Mesendoderm (in vitro differentiated cells): ENCODE measurements around the gene PER2.

Experiments used
- DNase-seq: peaks from one replicate; pipeline ENCODE4 v3.0.0; 2013
- H2AK5ac ChIP-seq: 2 replicates; pipeline ENCODE4 v1.6.1; 2013; ENCODE audit warnings: low read length, inconsistent platforms
- H2BK120ac ChIP-seq: 2 replicates; pipeline ENCODE4 v1.6.1; 2013; ENCODE audit warnings: low read depth, mild to moderate bottlenecking, low read length, moderate library complexity, mixed read lengths
- H2BK15ac ChIP-seq: replicated peaks from 2 replicates; pipeline ENCODE4 v1.6.1; 2013; ENCODE audit warnings: low read depth, mild to moderate bottlenecking, moderate library complexity
- H2BK5ac ChIP-seq: 2 replicates; pipeline ENCODE4 v1.6.1; 2013; ENCODE audit warnings: low read length, inconsistent platforms
- H3K18ac ChIP-seq: 2 replicates; pipeline ENCODE4 v1.6.1; 2013; ENCODE audit warnings: mild to moderate bottlenecking, low read length, mixed read lengths
- H3K23ac ChIP-seq: one replicate; pipeline ENCODE4 v1.6.1; 2013; ENCODE audit warnings: low read length
- H3K27ac ChIP-seq: 2 replicates; pipeline ENCODE4 v1.5.1; 2013; ENCODE audit warnings: low read depth, mild to moderate bottlenecking, inconsistent platforms, low read length, moderate library complexity
- H3K27me3 ChIP-seq: 2 replicates; pipeline ENCODE4 v1.6.1; 2013; ENCODE audit warnings: low read length, control low read depth, mild to moderate bottlenecking, inconsistent platforms; ENCODE audit not compliant: insufficient read depth, poor library complexity
- H3K36me3 ChIP-seq: 2 replicates; pipeline ENCODE4 v1.6.1; 2013; ENCODE audit warnings: low read length, inconsistent platforms; ENCODE audit not compliant: control insufficient read depth, insufficient read depth
- H3K4ac ChIP-seq: one replicate; pipeline ENCODE4 v1.6.1; 2013; ENCODE audit warnings: low read depth, mild to moderate bottlenecking, low read length, moderate library complexity
- H3K4me1 ChIP-seq: 2 replicates; pipeline ENCODE4 v1.6.1; 2013; ENCODE audit warnings: low read depth, low read length, inconsistent platforms; ENCODE audit not compliant: control insufficient read depth
- H3K4me2 ChIP-seq: 2 replicates; pipeline ENCODE4 v1.6.1; 2013; ENCODE audit warnings: low read length
- H3K4me3 ChIP-seq: 2 replicates; pipeline ENCODE4 v1.5.1; 2013; ENCODE audit warnings: mild to moderate bottlenecking, low read length
- H3K56ac ChIP-seq: one replicate; pipeline ENCODE4 v1.6.1; 2013; ENCODE audit warnings: low read length
- H3K79me1 ChIP-seq: 2 replicates; pipeline ENCODE4 v1.6.1; 2013; ENCODE audit warnings: low read length, inconsistent platforms
- H3K79me2 ChIP-seq: 2 replicates; pipeline ENCODE4 v1.6.1; 2013; ENCODE audit warnings: mild to moderate bottlenecking, low read length; ENCODE audit not compliant: control insufficient read depth, insufficient read depth
- H3K9ac ChIP-seq: 2 replicates; pipeline ENCODE4 v1.6.1; 2013; ENCODE audit warnings: low read length, inconsistent platforms
- H4K5ac ChIP-seq: one replicate; pipeline ENCODE4 v1.6.1; 2013; ENCODE audit warnings: low read length
- H4K8ac ChIP-seq: one replicate; pipeline ENCODE4 v1.6.1; 2013; ENCODE audit warnings: low read depth, mild to moderate bottlenecking, control low read depth, low read length, moderate library complexity
- WGBS: extraction: QIAGEN DNeasy Blood & Tissue Kit; methylation state at CpG from one replicate; pipeline ENCODE4 v1.1.7; 2013; ENCODE audit warnings: low lambda C conversion rate, missing lambda C conversion rate; ENCODE audit not compliant: insufficient coverage; ENCODE audit errors: extremely low coverage; 5-methylcytosine and 5-hydroxymethylcytosine counted together

The PER2 gene

DNA sequence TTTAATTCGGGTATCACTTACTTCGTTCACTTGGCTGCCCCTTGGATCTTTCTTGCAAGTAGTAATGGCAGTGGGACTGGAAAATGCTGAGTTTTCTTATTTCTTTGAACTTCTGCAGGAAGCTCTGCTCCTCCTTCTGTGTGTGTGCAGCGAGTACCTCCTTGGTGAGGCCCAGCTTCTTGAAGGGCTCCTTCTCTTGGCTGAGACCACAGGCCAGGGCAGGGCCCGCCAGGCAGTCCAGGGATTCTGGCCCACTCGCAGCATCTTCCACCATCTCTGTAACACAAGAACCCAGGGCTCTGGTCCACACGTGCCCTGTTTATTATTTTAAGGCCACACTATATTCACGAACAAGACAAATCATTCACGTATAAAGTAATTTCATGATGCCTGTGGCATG is 32.8 kb downstream of the PER2 start:
- Histone ChIP-seq H3K18ac (no peak overlapping the region), H2BK120ac (no peak overlapping the region), H3K4ac (no peak overlapping the region), H3K23ac (no peak overlapping the region), H3K79me2 (no peaks in the 10 kb centered on the region), H3K27me3 (no peaks in the 10 kb centered on the region), H3K9ac (no peak overlapping the region), H3K36me3 (peaks cover 1% of the 10 kb centered on the region), H4K5ac (no peak overlapping the region), H3K4me3 (no peak overlapping the region), H2BK5ac (no peak overlapping the region), H2BK15ac (no peak overlapping the region), H3K79me1 (no peaks in the 10 kb centered on the region), H3K4me2 (no peak overlapping the region), H3K4me1 (no peaks in the 10 kb centered on the region), H3K56ac (no peak overlapping the region), H3K27ac (no peak overlapping the region), H2AK5ac (no peak overlapping the region), H4K8ac (no peak overlapping the region)
- no peak for DNase-seq
- no CpG with 5 or more reads among the region's 8 CpGs for WGBS

DNA sequence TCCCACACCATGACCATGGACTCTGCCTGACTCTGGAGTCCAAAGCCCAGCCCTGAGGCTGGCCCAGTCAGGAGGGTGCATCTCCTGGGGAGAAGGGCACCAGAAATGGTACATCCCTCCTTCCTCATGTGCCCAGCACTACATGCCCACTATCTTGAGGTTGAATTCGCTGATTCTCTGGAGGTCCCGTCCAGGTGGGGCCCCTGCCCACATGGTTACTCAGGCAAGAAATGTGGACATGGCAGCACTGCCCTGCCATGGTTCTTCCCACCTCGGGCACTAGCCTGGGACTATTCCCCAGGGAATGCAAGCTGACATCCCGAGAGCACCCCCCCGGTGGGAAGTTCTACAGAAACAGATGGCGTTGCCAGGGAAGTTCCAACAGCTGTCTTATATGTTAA is 33.3 kb downstream of the PER2 start:
- no peak overlapping the region for H3K23ac ChIP-seq
- H4K5ac ChIP-seq = no peak overlapping the region
- no peak overlapping the region for H2BK15ac ChIP-seq
- H3K4me2 ChIP-seq = no peak overlapping the region
- no CpG with 5 or more reads among the region's 6 CpGs for WGBS
- no peaks in the 10 kb centered on the region for H3K79me1 ChIP-seq
- DNase-seq = no peak
- peaks cover 1% of the 10 kb centered on the region for H3K36me3 ChIP-seq
- no peak overlapping the region for H2BK120ac ChIP-seq
- H4K8ac ChIP-seq = no peak overlapping the region
- H3K4ac ChIP-seq = no peak overlapping the region
- H2BK5ac ChIP-seq = no peak overlapping the region
- H3K9ac ChIP-seq = no peak overlapping the region
- H3K27ac ChIP-seq = no peak overlapping the region
- no peak overlapping the region for H3K4me3 ChIP-seq
- no peak overlapping the region for H3K56ac ChIP-seq
- H3K4me1 ChIP-seq = no peaks in the 10 kb centered on the region
- no peaks in the 10 kb centered on the region for H3K79me2 ChIP-seq
- no peak overlapping the region for H2AK5ac ChIP-seq
- H3K27me3 ChIP-seq = no peaks in the 10 kb centered on the region
- no peak overlapping the region for H3K18ac ChIP-seq

DNA sequence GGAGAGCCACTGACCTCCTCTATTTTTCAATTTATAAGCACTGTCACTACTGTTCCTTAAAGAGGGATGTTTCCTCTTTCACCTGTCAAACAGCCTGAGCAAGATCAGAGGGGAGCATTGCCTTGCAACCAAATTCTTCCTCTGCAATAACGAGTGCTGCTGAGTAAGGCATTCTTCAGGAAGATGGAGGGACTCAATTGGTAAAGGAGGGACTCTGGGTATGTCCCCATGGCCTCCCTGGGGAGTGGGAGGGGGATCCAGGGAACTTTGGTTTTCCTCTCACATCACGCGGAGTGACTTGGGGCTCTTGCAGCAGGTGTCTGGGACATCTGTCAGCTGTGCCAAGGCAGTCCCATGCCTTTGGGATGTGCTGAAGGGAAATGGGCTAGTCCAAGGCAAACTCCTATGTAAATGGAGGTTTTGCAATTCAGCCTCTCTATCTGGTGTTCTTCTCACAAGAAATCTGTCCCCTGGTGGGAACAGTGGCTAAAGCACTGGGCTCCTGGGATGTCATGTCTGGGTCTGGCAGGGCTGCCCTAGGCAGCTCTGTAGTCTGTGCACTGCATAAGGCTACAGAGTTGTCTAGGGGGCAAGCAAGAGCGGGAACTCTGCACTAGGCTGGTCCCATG is 34.2 kb downstream of the PER2 start:
- H3K4ac ChIP-seq = no peak overlapping the region
- no peak overlapping the region for H3K4me3 ChIP-seq
- no peaks in the 10 kb centered on the region for H3K79me1 ChIP-seq
- no peak for DNase-seq
- no peak overlapping the region for H3K4me2 ChIP-seq
- no peak overlapping the region for H3K9ac ChIP-seq
- no peak overlapping the region for H2BK15ac ChIP-seq
- no peak overlapping the region for H3K23ac ChIP-seq
- no peak overlapping the region for H2BK120ac ChIP-seq
- no peak overlapping the region for H4K8ac ChIP-seq
- no peaks in the 10 kb centered on the region for H3K4me1 ChIP-seq
- H4K5ac ChIP-seq = no peak overlapping the region
- H3K56ac ChIP-seq = no peak overlapping the region
- no peak overlapping the region for H2AK5ac ChIP-seq
- H3K36me3 ChIP-seq = peaks cover 1% of the 10 kb centered on the region
- H3K18ac ChIP-seq = no peak overlapping the region
- WGBS = no CpG with 5 or more reads among the region's 4 CpGs
- H3K27ac ChIP-seq = no peak overlapping the region
- no peak overlapping the region for H2BK5ac ChIP-seq
- no peaks in the 10 kb centered on the region for H3K79me2 ChIP-seq
- H3K27me3 ChIP-seq = no peaks in the 10 kb centered on the region

DNA sequence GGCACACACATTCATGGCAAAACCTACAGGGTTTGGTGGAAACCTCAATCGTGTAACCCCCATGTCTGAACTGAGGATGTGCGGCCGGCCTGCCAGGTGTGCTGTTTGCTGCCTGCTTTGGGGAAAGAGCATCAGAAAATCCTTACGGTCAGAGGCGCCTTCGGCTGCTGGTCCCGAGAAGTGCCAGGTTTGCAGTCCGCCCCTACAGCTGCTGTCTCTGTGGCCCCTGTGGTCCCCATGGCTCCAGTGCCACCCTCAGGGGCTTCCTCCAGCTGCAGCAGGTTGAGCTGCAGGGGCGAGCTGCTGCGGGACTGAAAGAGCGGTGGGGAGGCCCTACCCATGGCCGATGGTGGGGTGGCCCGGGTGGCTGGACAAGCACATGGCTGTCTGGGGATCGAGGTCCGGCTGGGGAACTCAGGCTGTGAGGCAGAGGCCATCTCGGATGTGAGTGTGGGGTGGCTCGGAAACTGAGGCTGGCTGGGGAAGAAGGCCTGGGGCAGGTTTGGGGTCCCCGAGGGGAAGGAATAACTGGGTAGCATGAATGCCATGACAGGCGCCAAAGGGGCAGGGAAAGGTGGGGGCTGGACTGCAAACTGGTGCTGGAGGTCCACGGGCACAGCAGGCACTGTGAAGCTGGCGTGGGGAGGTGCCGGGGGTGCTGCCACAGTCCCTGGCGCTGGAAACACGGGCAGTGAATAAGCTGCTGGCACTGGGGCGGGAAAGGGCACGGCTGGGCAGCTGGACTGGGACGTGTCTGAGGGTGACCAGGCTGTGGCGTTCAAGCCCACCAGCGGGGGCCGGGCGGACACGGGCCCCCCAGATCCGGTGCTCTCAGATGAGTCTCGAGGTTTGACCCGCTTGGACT is 35.4 kb downstream of the PER2 start:
- H3K9ac ChIP-seq = no peak overlapping the region
- no peak overlapping the region for H2BK15ac ChIP-seq
- WGBS = no CpG with 5 or more reads among the region's 35 CpGs
- no peak for DNase-seq
- H2AK5ac ChIP-seq = no peak overlapping the region
- H2BK5ac ChIP-seq = no peak overlapping the region
- no peaks in the 10 kb centered on the region for H3K4me1 ChIP-seq
- peaks cover 1% of the 10 kb centered on the region for H3K36me3 ChIP-seq
- H3K4me3 ChIP-seq = no peak overlapping the region
- no peak overlapping the region for H4K8ac ChIP-seq
- H3K4me2 ChIP-seq = no peak overlapping the region
- H3K18ac ChIP-seq = no peak overlapping the region
- no peaks in the 10 kb centered on the region for H3K79me2 ChIP-seq
- H3K79me1 ChIP-seq = no peaks in the 10 kb centered on the region
- H3K27ac ChIP-seq = no peak overlapping the region
- H4K5ac ChIP-seq = no peak overlapping the region
- no peak overlapping the region for H3K56ac ChIP-seq
- no peak overlapping the region for H2BK120ac ChIP-seq
- H3K23ac ChIP-seq = no peak overlapping the region
- H3K27me3 ChIP-seq = no peaks in the 10 kb centered on the region
- H3K4ac ChIP-seq = no peak overlapping the region

DNA sequence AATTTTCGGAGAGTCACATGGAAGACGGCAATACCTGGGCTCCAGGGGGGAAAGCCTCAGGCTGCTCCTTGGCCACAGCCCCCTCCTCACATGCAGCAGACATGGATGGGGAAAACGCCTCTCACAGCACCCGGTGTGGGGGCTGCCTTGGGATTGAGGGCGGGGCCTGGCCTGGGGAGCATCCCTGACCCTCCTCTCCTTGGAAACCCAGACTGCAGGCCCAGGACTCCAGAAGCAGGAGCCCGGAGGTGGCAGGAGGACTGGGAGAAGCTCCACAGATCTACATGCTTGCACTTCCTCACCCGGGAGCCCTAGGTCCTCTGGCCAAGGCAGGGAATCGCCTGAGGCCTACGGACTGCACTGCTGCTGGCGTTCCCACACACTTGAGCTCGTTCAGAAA is 36.4 kb downstream of the PER2 start:
- Histone ChIP-seq H2BK120ac (no peak overlapping the region), H3K23ac (no peak overlapping the region), H3K79me2 (no peaks in the 10 kb centered on the region), H2AK5ac (no peak overlapping the region), H3K4me3 (no peak overlapping the region), H3K56ac (no peak overlapping the region), H3K4ac (no peak overlapping the region), H3K9ac (no peak overlapping the region), H3K18ac (no peak overlapping the region), H4K8ac (no peak overlapping the region), H3K4me1 (no peaks in the 10 kb centered on the region), H3K27me3 (no peaks in the 10 kb centered on the region), H2BK15ac (no peak overlapping the region), H3K4me2 (no peak overlapping the region), H3K79me1 (no peaks in the 10 kb centered on the region), H4K5ac (no peak overlapping the region), H3K36me3 (peaks cover 1% of the 10 kb centered on the region), H2BK5ac (no peak overlapping the region), H3K27ac (no peak overlapping the region)
- no CpG with 5 or more reads among the region's 11 CpGs for WGBS
- no peak for DNase-seq
